Neural progenitor cell (in vitro differentiated cells): ENCODE data around the gene TACC3.

ENCODE experiments used
- EZH2 ChIP-seq: fragments of 200-600 bp; sonication (generic); IDR thresholded peaks from 2 replicates; pipeline ENCODE4 v1.6.1; 2017; ENCODE audit warnings: antibody characterized with exemption, mild to moderate bottlenecking, moderate library complexity
- EZH2phosphoT487 ChIP-seq: fragments of 200-600 bp; sonication (generic); IDR thresholded peaks from 2 replicates; pipeline ENCODE4 v1.6.1; 2017; ENCODE audit warnings: antibody characterized with exemption
- TF ChIP-seq, protein P1 (sequence below): fragments of 200-600 bp; sonication (generic); IDR thresholded peaks from 2 replicates; pipeline ENCODE4 v1.5.1; 2017; ENCODE audit warnings: antibody characterized with exemption, mild to moderate bottlenecking

DNA sequence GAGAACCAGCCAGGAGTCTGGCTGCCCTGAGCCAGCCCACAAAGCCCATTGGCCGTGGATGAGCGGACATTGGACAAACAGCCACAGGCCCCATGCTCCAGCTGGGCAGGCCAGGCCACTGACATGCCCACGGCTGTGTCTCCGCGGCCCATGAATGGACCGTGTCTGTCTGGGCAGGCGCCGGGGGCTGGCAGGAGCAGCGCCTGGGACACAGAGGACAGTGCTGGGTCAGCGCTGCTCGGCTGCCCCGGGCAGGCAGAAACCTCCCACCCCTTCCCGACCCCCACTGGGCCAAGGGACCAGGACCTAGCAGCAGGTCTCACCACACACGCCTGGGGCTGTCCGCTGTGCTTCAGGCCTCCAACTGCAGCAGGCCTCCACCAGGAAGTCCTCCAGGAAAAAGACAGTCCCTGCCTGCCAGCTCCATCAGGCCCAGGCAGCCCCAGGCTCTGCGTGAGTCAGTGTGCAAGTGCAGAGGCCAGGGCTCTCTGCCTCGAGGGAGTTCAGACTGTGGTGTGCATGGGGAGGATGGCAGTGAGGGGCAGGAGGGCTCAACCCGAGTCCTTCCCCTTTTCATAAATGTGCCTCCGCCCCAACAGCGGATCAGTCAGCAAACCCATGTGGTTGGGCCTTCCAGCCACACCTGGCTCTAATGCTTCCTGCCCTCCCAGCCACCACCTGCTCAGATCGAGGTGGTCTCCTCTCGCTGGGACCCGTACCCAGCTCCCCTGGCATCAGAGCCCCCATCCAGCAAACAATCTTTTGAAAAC is 54.6 kb downstream of the TACC3 start:
- TF ChIP-seq, protein P1, sequence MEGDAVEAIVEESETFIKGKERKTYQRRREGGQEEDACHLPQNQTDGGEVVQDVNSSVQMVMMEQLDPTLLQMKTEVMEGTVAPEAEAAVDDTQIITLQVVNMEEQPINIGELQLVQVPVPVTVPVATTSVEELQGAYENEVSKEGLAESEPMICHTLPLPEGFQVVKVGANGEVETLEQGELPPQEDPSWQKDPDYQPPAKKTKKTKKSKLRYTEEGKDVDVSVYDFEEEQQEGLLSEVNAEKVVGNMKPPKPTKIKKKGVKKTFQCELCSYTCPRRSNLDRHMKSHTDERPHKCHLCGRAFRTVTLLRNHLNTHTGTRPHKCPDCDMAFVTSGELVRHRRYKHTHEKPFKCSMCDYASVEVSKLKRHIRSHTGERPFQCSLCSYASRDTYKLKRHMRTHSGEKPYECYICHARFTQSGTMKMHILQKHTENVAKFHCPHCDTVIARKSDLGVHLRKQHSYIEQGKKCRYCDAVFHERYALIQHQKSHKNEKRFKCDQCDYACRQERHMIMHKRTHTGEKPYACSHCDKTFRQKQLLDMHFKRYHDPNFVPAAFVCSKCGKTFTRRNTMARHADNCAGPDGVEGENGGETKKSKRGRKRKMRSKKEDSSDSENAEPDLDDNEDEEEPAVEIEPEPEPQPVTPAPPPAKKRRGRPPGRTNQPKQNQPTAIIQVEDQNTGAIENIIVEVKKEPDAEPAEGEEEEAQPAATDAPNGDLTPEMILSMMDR: no peak
- TF ChIP-seq EZH2 (no peak), EZH2phosphoT487 (no peak)
